Trophoblast cell (in vitro differentiated cells and primary cell): ENCODE results near the gene CLEC17A.
"Not testable (repeated sequence)": the region's sequence is repeated elsewhere in the genome, so short reads cannot be mapped to it uniquely, and the experiment has no call there.

Source experiments
- DNase-seq, 2 donors: peaks; one replicate each; pipeline ENCODE4 v3.0.0-alpha.2; 2016
- H2AFZ ChIP-seq: 2 replicates; pipeline ENCODE4 v1.6.1; 2013; ENCODE audit warnings: low read length, moderate library complexity, mild to moderate bottlenecking; ENCODE audit not compliant: insufficient read depth, poor library complexity
- H2AK5ac ChIP-seq: 2 replicates; pipeline ENCODE4 v1.6.1; 2013; ENCODE audit warnings: mild to moderate bottlenecking, low read length
- H2BK120ac ChIP-seq: 2 replicates; pipeline ENCODE4 v1.6.1; 2013; ENCODE audit warnings: low read length, mild to moderate bottlenecking, moderate library complexity; ENCODE audit not compliant: insufficient read depth, poor library complexity
- H2BK12ac ChIP-seq: 2 replicates; pipeline ENCODE4 v1.6.1; 2013; ENCODE audit warnings: mild to moderate bottlenecking, low read length, moderate library complexity
- H2BK5ac ChIP-seq: 2 replicates; pipeline ENCODE4 v1.6.1; 2013; ENCODE audit warnings: low read length, low read depth, moderate library complexity, mild to moderate bottlenecking; ENCODE audit not compliant: poor library complexity
- H3K14ac ChIP-seq: 2 replicates; pipeline ENCODE4 v1.6.1; 2013; ENCODE audit warnings: mild to moderate bottlenecking, low read length
- H3K18ac ChIP-seq: 2 replicates; pipeline ENCODE4 v1.6.1; 2013; ENCODE audit warnings: mild to moderate bottlenecking, low read length
- H3K23ac ChIP-seq: 2 replicates; pipeline ENCODE4 v1.6.1; 2013; ENCODE audit warnings: low read length
- H3K27ac ChIP-seq: 2 replicates; pipeline ENCODE4 v1.5.1; 2013; ENCODE audit warnings: low read depth, mild to moderate bottlenecking, inconsistent platforms, low read length, moderate library complexity
- H3K27me3 ChIP-seq: 2 replicates; pipeline ENCODE4 v1.6.1; 2013; ENCODE audit warnings: inconsistent platforms, mild to moderate bottlenecking, low read length, moderate library complexity; ENCODE audit not compliant: insufficient read depth
- H3K36me3 ChIP-seq, 2 experiments: 1 replicate in 1 of 2; 2 replicates in 1 of 2; pipeline ENCODE4 v1.6.1; 2013; ENCODE audit warnings: low read length in 2 of 2, mild to moderate bottlenecking in 2 of 2, moderate library complexity in 1 of 2; ENCODE audit not compliant: insufficient read depth in 2 of 2, control insufficient read depth in 1 of 2
- H3K4ac ChIP-seq: 2 replicates; pipeline ENCODE4 v1.6.1; 2013; ENCODE audit warnings: low read depth, mild to moderate bottlenecking, low read length, moderate library complexity
- H3K4me1 ChIP-seq, 2 experiments: 1 replicate in 1 of 2; 2 replicates in 1 of 2; pipeline ENCODE4 v1.6.1; 2013; ENCODE audit warnings: low read length in 2 of 2, mild to moderate bottlenecking in 2 of 2, moderate library complexity in 1 of 2; ENCODE audit not compliant: insufficient read depth in 2 of 2, control insufficient read depth in 1 of 2
- H3K4me2 ChIP-seq: 2 replicates; pipeline ENCODE4 v1.6.1; 2013; ENCODE audit warnings: inconsistent platforms, mild to moderate bottlenecking, low read length, moderate library complexity
- H3K4me3 ChIP-seq: 2 replicates; pipeline ENCODE4 v1.5.1; 2013; ENCODE audit warnings: mild to moderate bottlenecking, low read depth, low read length, inconsistent platforms
- H3K79me1 ChIP-seq: one replicate; pipeline ENCODE4 v1.6.1; 2013; ENCODE audit warnings: low read length
- H3K79me2 ChIP-seq: 2 replicates; pipeline ENCODE4 v1.6.1; 2013; ENCODE audit warnings: low read length, mild to moderate bottlenecking; ENCODE audit not compliant: control insufficient read depth, insufficient read depth, poor library complexity
- H3K9ac ChIP-seq: 2 replicates; pipeline ENCODE4 v1.6.1; 2013; ENCODE audit warnings: mild to moderate bottlenecking, low read length
- H3K9me3 ChIP-seq: 2 replicates; pipeline ENCODE4 v1.6.1; 2013; ENCODE audit warnings: low read depth, mild to moderate bottlenecking, control low read depth, inconsistent platforms, low read length; ENCODE audit not compliant: insufficient read depth
- H4K12ac ChIP-seq: 2 replicates; pipeline ENCODE4 v1.6.1; 2013; ENCODE audit warnings: low read depth, mild to moderate bottlenecking, low read length, moderate library complexity
- H4K8ac ChIP-seq: 2 replicates; pipeline ENCODE4 v1.6.1; 2013; ENCODE audit warnings: low read depth, mild to moderate bottlenecking, low read length, moderate library complexity
- H4K91ac ChIP-seq: one replicate; pipeline ENCODE4 v1.6.1; 2013; ENCODE audit warnings: low read depth, mild to moderate bottlenecking, low read length, moderate library complexity
- WGBS: extraction: QIAGEN DNeasy Blood & Tissue Kit; methylation state at CpG from one replicate; pipeline ENCODE4 v1.1.7; 2013; ENCODE audit warnings: missing lambda C conversion rate; ENCODE audit not compliant: insufficient read length, insufficient coverage; ENCODE audit errors: extremely low coverage; 5-methylcytosine and 5-hydroxymethylcytosine counted together

CLEC17A gene

DNA sequence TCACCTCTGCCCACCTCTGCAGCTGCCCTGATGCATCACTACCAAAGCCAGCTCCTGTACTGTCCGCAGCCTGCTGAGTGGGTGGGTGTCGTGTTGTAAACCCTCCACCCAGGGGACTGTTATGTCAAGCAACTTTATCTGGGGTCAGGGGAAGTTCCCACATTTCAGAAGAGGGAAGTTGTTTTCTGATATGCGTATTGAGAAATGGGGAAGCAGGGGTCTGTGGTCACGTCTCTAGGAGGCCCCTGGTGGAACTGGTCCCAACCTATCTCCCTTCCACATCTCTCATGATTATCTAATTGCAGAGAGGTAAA is 31.2 kb downstream of the CLEC17A start:
- Histone ChIP-seq H2BK5ac (no peak overlapping the region), H3K4me1 (no peaks in the 10 kb centered on the region), H3K4me2 (no peak overlapping the region), H3K79me2 (no peaks in the 10 kb centered on the region), H2BK12ac (no peak overlapping the region), H3K79me1 (no peaks in the 10 kb centered on the region), H4K91ac (no peak overlapping the region), H3K9me3 (peaks cover 26% of the 10 kb centered on the region), H4K8ac (no peak overlapping the region), H3K36me3 (no peaks in the 10 kb centered on the region), H3K27ac (no peak overlapping the region), H2BK120ac (no peak overlapping the region), H3K27me3 (no peaks in the 10 kb centered on the region), H3K14ac (no peak overlapping the region), H3K23ac (no peak overlapping the region), H3K9ac (peak overlapping the region; percentile 61), H2AK5ac (no peak overlapping the region), H3K4ac (no peak overlapping the region), H3K4me3 (no peak overlapping the region), H2AFZ (no peak overlapping the region), H3K18ac (no peak overlapping the region), H4K12ac (no peak overlapping the region)
- peak; percentile 4 to 16 for DNase-seq
- no CpG with 5 or more reads among the region's 4 CpGs for WGBS

DNA sequence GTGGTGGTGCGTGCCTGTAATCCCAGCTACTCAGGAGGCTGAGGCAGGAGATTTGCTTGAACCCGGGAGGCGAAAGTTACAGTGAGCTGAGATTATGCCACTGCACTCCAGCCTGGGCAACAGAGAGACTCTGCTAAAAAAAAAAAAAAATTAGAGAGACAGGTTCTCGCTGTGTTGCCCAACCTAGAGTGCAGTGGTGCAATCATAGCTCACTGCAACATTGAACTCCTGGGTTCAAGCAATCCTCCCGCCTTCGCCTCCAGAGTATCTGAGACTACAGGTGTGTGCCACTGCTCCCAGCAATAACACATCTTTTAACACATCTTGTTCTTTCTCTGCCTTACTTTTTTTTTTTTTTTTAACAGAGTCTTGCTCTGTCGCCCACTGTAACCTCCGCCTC is 32.7 kb downstream of the CLEC17A start:
- Histone ChIP-seq H4K91ac (no peak overlapping the region), H4K8ac (no peak overlapping the region), H3K36me3 (no peaks in the 10 kb centered on the region), H3K9me3 (peaks cover 20% of the 10 kb centered on the region), H2BK5ac (no peak overlapping the region), H2BK12ac (no peak overlapping the region), H3K14ac (no peak overlapping the region), H2AK5ac (no peak overlapping the region), H3K79me2 (no peaks in the 10 kb centered on the region), H3K79me1 (no peaks in the 10 kb centered on the region), H3K9ac (no peak overlapping the region), H3K27ac (no peak overlapping the region), H4K12ac (no peak overlapping the region), H3K18ac (no peak overlapping the region), H3K4ac (no peak overlapping the region), H3K23ac (no peak overlapping the region), H2AFZ (no peak overlapping the region), H3K4me1 (no peaks in the 10 kb centered on the region), H3K4me3 (no peak overlapping the region), H2BK120ac (no peak overlapping the region), H3K27me3 (no peaks in the 10 kb centered on the region), H3K4me2 (no peak overlapping the region)
- WGBS = no CpG with 5 or more reads among the region's 8 CpGs
- no peak for DNase-seq

DNA sequence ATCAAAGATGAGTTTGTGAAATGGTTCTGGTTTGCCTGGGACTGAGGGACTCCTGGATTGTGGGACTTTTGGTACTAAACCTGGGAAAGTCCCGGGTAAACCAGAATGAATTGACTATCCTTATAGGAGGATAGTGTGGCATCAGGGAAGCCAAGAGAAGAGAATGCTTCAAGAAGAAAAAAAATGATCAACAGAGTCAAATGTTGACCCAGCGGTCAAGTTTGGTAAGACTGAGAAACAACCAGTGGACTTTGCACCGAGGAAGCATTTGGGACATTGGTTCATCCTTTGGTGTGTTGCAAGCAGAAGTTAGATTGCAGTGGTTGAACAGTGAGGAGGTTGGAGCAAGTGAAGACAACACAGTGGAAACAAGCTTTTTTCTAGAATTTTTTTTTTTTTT is 33.5 kb downstream of the CLEC17A start:
- Histone ChIP-seq H3K14ac (no peak overlapping the region), H3K23ac (no peak overlapping the region), H3K4me1 (no peaks in the 10 kb centered on the region), H2BK120ac (no peak overlapping the region), H4K91ac (no peak overlapping the region), H3K27ac (no peak overlapping the region), H2BK12ac (no peak overlapping the region), H3K4ac (no peak overlapping the region), H2AK5ac (no peak overlapping the region), H3K79me1 (no peaks in the 10 kb centered on the region), H3K79me2 (no peaks in the 10 kb centered on the region), H3K27me3 (no peaks in the 10 kb centered on the region), H2BK5ac (no peak overlapping the region), H4K12ac (no peak overlapping the region), H3K4me3 (no peak overlapping the region), H3K9ac (no peak overlapping the region), H2AFZ (no peak overlapping the region), H3K4me2 (no peak overlapping the region), H3K18ac (no peak overlapping the region), H4K8ac (no peak overlapping the region), H3K9me3 (peaks cover 18% of the 10 kb centered on the region), H3K36me3 (no peaks in the 10 kb centered on the region)
- no CpG with 5 or more reads among the region's 3 CpGs for WGBS
- no peak for DNase-seq

DNA sequence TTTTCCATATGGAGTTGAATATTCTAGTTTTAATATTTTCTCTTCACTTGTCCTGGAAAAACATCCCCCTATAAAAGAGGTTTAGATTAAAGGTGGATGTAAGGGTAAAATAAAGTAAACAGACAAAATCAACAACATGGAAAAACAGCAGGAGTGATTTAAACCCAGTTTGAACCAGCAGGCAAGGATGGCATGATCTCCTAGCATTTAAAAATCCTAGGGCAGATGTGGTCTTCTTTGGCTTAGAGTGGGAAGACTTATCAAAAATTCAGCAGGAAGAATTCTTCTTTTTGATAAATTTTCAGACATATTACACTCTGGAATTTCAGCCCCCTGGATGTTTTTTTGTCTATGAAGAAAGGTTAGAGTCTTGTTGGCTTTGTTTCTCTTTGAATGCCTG is 36.5 kb downstream of the CLEC17A start:
- Histone ChIP-seq H2AK5ac (no peak overlapping the region), H3K14ac (no peak overlapping the region), H3K79me1 (no peaks in the 10 kb centered on the region)

DNA sequence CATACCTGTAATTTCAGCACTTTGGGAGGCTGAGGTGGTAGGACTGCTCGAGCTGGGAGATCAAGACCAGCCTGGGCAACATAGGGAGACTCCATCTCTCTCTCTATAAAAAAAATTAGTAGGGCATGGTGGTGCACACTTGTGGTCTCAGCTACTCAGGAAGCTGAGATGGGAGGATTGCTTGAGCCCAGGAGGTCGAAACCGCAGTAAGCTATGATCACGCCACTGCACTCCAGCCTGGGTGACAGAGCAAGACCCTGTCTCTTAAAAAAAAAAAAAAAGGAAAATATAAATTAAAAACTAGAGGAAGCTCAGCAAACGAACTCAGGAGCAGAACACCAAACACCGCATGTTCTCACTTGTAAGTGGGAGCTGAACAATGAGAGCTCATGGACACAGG is 41.6 kb downstream of the CLEC17A start:
- H2AFZ ChIP-seq, H2AK5ac ChIP-seq, H3K14ac ChIP-seq, H2BK120ac ChIP-seq, H3K36me3 ChIP-seq, H4K12ac ChIP-seq, H3K27ac ChIP-seq, H3K79me1 ChIP-seq, H2BK5ac ChIP-seq, H3K4me3 ChIP-seq, DNase-seq, H3K4me2 ChIP-seq, H3K27me3 ChIP-seq, H3K4me1 ChIP-seq, H2BK12ac ChIP-seq, H3K23ac ChIP-seq, H3K79me2 ChIP-seq, H4K91ac ChIP-seq, H3K18ac ChIP-seq, H3K9ac ChIP-seq, H3K4ac ChIP-seq, H4K8ac ChIP-seq: not testable (repeated sequence)
- WGBS = no CpG with 5 or more reads among the region's 6 CpGs
- H3K9me3 ChIP-seq = peaks cover 12% of the 10 kb centered on the region

More for the DNA sequence above, 36.5 kb downstream of the CLEC17A start:
- H3K36me3 ChIP-seq = no peaks in the 10 kb centered on the region
- no peak overlapping the region for H3K23ac ChIP-seq
- no peak overlapping the region for H2BK12ac ChIP-seq
- H2BK120ac ChIP-seq = no peak overlapping the region
- no peak overlapping the region for H3K4me3 ChIP-seq
- DNase-seq = no peak
- H2BK5ac ChIP-seq = no peak overlapping the region
- no peak overlapping the region for H3K18ac ChIP-seq
- no peak overlapping the region for H4K8ac ChIP-seq
- no peaks in the 10 kb centered on the region for H3K79me2 ChIP-seq
- no peaks in the 10 kb centered on the region for H3K27me3 ChIP-seq
- no peak overlapping the region for H3K27ac ChIP-seq
- no peaks in the 10 kb centered on the region for H3K4me1 ChIP-seq
- no peak overlapping the region for H4K91ac ChIP-seq
- no peak overlapping the region for H4K12ac ChIP-seq
- H3K9ac ChIP-seq = no peak overlapping the region
- H3K4me2 ChIP-seq = no peak overlapping the region
- peaks cover 8% of the 10 kb centered on the region for H3K9me3 ChIP-seq
- H3K4ac ChIP-seq = no peak overlapping the region
- H2AFZ ChIP-seq = no peak overlapping the region
